ENCODE results near the gene ARID1B.

DNA sequence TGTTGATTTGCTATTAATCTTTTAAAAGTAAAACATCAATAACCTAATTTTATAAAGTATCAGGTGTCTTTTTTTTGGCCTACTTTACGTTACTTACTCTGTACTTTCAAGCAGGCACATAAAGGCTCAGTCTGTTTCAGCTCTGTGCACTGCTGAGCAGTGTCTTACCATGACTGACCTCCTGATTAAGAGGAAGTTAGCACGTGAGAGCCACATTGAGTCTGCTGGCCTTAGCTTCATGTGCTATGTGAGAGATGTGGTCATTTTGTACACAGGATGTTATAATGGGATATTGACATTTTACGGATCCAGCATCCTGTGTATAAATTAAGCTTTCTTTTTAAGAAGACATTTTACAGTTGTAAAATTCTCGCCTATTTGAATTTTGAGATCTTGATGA, 31.9 kb downstream of the ARID1B start:
- TF ChIP-seq, protein P1, sequence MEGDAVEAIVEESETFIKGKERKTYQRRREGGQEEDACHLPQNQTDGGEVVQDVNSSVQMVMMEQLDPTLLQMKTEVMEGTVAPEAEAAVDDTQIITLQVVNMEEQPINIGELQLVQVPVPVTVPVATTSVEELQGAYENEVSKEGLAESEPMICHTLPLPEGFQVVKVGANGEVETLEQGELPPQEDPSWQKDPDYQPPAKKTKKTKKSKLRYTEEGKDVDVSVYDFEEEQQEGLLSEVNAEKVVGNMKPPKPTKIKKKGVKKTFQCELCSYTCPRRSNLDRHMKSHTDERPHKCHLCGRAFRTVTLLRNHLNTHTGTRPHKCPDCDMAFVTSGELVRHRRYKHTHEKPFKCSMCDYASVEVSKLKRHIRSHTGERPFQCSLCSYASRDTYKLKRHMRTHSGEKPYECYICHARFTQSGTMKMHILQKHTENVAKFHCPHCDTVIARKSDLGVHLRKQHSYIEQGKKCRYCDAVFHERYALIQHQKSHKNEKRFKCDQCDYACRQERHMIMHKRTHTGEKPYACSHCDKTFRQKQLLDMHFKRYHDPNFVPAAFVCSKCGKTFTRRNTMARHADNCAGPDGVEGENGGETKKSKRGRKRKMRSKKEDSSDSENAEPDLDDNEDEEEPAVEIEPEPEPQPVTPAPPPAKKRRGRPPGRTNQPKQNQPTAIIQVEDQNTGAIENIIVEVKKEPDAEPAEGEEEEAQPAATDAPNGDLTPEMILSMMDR (IDR thresholded peaks at IDR 0.05; ENCODE audit: insufficient read depth, low read length, poor library complexity, severe bottlenecking): no peak
- TF ChIP-seq EZH2phosphoT487 (conservative IDR thresholded peaks at IDR 0.05; ENCODE audit: low read length): no peak
